Stimulated activated CD4-positive, alpha-beta T cell treated with anti-CD3 and anti-CD28 coated beads, Interleukin-4, amount 100 ng/mL, for 1 hour (primary cell): ENCODE results near the gene MED7.
"Not testable (repeated sequence)": the region's sequence is repeated elsewhere in the genome, so short reads cannot be mapped to it uniquely, and the experiment has no call there.

Experiments
- DNase-seq: peaks from one replicate; pipeline ENCODE4 v3.0.0-alpha.2; 2020

The MED7 gene, protein sequence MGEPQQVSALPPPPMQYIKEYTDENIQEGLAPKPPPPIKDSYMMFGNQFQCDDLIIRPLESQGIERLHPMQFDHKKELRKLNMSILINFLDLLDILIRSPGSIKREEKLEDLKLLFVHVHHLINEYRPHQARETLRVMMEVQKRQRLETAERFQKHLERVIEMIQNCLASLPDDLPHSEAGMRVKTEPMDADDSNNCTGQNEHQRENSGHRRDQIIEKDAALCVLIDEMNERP

DNA sequence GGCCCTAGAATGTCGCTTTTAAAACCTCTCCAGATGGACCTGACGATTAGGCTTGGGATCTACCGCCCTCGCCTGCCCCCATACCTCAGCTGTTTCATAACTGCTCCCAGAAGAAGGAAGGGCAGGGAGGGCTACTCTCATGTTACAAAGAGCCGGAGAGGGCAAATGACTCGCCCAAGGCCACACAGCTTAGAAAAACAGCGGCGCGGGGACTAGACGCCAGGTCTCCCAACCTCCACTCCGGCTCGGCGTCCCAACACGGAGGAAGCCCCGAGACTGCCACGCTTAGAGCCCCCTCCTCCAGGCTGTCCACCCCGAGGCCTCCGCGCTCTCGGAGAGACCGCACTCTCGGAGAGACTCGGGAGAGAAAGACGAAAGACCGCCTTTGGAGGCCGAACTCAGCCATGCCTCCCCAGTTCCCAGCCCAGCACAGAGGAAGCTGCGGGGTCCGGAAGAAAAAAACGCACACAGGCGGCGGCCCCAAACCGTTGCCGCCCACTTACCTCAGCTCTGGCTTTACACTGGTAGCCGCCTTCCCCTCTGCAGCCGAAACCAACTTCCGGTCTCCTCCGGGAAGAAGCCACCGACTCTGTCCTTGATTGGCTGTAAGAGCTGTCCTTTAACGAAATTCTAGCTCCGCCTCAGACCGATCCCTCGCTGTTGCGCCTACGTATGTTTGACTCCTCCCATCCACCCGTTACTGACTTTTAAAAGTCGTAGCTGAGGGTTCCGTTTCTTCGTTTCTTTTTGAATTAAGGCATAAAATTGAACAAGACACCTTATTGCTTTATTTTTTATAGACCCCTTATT is at the start of gene MED7:
MED7 (minus strand) TSS at position 549 of the 810 bp plus-strand sequence. CDS start 3,434 bp downstream, outside the sequence.
- peak; percentile 82 for DNase-seq

DNA sequence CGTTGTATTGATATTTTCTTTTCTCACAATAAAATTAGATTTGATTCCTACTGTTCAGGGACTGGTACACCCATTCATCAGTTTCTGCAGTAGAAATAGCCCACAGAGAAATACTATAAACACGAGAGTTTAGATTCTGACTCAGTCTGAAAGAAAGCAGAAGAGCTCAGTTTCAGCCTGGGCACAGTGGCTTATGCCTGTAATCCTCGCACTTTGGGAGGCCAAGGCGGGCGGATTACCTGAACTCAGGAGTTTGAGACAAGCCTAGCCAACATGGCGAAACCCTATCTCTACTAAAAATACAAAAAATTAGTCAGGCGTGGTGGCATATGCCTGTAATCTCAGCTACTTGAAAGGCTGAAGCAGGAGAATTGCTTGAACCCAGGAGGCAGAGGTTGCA is 46.6 kb upstream of the MED7 start:
- DNase-seq = peak; percentile 54

DNA sequence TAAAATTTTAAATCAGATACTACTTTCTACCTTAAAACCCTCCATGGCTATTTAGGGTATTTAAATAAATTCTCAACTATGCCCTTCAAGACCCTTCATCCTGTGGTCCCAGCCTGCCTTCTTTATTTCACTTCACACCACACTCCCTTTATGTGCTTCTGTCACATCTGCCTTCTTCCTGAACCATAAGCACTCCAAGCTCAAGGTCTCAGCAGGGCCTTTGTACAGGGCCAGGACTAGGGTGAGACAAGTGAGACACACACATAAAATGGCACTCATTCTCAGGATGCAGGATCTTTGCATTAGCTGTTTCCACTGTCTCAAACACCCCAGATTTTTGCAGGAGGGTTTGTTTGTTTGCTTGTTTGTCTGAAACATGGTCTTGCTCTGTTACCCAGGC is 45.6 kb upstream of the MED7 start:
- no peak for DNase-seq

DNA sequence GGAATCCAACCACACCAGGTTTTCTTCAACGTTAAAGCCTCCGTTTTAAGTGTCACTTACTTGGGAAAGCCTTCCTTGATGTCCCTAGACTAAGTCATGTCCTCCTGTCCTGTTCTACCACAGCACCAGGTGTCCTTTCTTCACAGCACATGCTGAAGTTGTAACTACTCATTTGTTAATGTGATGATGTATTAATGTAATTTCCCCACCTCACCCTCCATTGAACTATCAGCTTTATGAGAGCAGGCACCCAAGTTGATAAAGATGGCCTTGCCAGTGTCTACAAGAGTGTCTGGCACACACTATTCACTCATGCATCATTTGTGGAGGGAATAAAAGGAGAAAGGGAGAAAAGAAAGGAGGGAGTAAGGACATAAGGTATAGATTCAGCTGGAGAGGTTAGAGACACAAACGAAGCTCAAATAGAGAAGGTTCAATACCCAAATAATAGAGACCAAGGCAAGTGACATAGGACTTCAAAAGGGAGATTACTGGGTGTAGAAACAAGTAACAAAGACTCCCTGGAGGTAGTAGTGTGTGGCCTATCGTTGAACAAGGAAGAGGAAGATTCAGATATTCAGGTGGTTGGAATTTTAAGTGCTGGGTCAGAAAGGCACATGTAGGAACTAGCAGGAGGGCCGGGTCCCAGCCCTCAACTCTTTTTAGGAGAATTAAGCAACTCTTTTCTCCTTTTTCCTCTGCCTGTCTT is 44.5 kb upstream of the MED7 start:
- no peak for DNase-seq

DNA sequence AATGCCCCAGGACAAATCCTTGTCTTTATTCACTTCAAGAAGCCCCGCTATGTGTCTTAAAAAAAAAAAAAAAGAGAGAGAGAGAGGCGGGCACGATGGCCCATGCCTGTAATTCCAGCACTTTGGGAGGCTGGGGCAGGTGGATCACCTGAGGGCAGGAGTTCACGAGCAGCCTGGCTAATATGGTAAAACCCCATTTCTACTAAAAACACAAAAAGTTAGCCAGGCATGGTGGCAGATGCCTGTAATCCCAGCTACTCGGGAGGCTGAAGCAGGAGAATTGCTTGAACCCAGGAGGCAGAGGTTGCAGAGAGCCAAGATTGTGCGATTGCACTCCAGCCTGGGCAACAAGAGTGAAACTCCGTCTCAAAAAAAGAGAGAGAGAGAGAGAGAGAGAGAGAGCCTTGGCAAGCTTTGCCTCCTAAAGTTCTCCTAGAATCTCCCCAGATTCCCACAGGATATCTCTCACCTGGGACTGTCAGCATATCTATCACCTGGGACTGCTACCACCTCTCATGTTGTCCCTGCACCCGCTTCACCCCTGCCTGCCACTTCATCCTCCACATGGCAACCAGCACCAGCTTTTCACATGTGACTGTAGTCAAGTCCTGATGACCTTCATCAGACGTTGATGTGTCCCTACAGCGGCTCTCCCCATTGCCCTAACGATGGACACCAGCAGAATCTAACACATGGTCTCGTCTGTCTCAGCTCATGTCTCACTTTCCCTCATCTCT is 43.8 kb upstream of the MED7 start:
- no peak for DNase-seq

DNA sequence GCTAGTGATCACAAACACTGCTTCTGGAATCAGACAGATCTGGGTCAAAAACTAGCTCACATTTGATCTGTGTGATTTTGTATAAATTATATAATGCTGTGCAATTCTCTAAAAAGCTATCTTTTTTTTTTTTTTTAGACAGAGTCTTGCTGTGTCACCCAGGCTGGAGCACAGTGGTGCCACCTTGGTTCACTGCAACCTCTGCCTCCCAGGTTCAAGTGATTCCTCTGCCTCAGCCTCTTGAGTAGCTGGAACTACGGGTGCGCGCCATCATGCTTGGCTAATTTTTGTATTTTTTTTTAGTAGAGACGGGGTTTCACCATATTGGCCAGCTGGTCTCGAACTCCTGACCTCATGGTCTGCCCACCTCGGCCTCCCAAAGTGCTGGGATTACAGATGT is 42.5 kb upstream of the MED7 start:
- not testable (repeated sequence) for DNase-seq

DNA sequence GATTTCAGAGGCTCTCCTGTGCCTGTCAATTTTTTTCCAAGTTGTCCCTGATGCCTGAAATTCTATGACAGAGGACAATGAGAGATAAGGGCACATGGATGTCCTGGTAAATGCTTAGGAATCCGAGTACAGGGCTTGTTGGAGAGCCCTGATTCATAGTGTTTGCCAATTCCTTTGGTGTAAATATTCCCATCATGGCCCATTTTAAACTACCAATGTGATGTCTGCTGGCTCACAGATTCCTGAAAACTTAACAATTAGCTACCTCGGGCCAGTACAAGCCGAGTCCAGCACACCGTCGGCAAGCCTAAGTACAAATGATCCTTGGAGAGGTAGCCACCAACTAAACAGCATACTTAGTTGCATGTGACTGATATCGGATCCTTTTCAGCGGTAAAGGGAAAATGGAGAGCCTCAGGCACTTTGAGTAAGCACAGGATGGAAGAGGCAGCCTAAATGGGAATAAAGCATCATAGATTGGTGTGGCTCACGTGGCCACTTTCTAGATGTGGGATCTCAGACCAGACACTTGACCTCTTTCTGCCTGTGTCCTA is 41.5 kb upstream of the MED7 start:
- no peak for DNase-seq

DNA sequence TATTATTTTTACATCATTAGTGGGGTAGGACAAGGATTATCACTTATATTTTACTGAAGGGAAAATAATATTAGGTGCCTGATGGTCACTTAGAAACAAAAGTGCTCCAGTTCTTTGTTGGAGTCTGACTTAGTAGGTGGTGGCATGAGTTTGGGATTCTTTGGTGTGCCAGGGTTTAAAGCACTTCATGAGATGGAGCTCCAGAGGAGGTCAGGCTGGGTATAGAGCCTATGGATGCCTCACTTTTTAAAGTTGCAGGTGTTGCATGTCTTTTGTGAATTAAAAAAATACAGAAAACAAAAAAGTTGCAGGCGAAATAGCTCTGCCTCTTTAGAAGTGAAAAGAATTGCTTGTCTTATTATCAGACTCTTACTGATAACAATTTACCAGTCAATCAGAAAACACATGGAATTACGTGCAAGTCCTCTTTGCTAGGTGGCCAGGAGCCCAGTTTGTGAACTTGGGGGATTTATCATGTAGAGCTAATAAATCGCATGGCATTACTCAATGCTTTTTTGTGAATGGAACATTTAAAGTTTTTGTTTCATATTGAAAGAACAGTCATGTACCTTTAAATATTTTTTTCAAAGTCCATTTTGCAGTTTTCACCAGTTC is 39.6 kb upstream of the MED7 start:
- no peak for DNase-seq

DNA sequence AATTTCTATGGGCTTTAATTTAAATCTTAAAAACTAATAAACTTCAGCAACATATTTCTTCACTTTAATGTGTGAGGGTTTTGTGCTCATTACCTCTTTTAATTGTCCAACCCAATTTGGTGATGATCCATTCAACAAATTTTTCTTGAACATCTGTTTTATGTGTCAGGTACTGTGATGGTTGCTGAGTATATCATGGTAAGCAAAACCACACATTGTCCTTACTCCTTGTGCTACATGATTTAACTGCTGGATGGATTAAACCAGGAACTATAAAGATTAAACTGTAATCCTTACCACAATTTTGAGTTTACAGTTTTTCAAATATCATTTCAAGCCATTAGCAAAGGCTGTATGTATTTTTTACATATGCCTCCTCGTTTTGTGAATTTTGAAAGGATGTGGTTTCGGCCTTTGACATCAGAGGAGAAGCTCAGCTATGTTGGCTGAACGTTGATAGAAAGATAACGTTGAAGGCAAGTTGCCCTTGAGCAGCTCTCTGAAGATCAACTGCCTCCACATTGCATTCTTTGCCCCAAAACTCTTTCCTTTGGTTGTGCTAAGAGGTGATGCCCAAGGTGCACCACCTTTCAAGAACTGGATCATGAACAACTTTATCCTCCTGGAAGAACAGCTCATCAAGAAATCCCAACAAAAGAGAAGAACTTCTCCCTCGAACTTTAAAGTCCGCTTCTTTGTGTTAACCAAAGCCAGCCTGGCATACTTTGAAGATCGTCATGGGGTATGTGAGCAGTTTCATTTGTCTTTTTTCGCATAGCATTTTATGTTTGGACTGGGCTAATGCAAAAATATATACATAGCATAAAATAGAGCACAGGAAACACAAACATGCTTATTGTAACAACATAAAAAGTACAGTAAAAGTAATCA is 38.0 kb upstream of the MED7 start, which contains the start of gene ITK:
ITK (plus strand) TSS at position 467 of the 891 bp plus-strand sequence; CDS start at position 605, 138 bp downstream.
- DNase-seq = no peak

DNA sequence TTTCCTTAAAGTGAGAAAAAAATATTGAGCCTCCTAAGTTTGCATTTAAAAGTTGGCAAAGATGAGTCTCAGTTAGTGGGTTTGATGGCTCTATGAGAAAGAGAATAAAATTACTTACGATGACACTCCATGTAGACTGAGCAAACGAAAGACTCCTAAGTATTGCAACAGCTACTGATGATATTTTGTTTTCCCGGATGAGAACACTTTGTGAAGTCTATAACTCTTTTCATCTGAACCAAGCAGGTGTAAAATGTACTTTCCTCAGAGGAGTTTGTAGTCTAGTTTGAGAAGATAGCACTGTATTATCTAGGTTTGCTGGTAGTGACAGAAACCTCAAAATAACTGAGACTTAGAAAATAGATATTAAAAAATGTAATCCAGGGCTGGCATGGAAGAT is 36.3 kb upstream of the MED7 start:
- no peak for DNase-seq

DNA sequence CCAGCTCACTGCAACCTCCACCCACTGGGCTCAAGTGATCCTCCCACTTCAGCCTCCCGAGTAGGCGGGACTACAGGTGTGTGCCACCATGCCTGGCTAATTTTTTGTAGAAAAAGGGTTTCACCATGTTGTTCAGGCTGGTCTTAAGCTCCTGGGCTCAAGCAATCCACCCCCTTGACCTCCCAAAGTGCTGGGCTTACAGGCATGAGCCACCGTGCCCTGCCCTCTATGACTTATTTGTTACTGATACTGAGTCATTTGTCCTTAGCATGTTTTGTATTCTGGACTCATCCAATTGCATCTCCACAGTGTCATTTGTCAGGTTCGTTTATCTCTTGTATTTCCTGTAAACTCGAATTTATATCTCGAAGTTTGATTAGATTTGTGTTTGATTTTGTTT is 35.3 kb upstream of the MED7 start:
- DNase-seq = no peak

DNA sequence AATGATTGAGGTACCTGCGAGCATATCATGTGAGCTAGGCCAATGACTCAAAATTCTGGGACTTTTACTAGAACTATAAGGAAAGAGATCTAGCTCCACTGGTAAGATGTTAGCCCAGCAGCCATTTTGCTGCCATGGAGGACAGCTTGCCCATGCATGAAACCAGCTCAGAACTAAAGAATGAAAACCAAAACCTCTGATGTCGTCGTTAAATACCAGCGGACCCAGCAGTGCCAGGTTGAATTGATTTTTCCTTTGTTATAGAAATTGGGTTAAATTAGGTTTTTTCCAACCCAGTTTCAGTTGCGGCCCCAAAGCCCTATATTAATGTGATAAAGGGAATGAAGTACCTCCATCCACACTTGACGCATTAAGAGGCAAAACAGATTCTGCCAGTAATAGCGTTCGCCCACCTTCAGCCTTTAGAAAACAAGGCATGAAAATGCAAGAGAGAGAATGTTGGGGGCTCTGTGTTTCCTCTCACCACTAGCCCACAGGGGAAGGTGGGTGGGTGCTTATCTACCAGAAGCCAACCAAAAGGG is 32.5 kb upstream of the MED7 start:
- no peak for DNase-seq

DNA sequence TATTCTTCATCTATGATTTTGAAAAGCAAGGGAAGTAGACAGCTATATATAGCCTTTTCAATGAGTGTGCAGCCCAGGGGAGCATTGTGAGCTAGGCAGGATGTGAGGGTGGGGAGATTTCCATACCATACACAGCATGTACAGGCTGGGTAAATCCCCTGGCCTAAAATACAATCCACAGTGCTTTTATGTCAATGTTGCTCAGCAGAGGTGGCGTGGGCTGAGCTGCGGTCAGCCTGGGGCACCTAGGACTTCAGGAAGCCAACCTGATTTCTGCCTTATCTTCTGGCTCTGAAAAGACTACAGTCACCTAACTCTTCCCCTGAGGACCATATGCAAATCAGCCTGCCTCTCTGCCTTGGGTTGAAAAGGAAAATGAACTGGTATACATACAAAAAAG is 29.7 kb upstream of the MED7 start:
- peak; percentile 88 for DNase-seq

DNA sequence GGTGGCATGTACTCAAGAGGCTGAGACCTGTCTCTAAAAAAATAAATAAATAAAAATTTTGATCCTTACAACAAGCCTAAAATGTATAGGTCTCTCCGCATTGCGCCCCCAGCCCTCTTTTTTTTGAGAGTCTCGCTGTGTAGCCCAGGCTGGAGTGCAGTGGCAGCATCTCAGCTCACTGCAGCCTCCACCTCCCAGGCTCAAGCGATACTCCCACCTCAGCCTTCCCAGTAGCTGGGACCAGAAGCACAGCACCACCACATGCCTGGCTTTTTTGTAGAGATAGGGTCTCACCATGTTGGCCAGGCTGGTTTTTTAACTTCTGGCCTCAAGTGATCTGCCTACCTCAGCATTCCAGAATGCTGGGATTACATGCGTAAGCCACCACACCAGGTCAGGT is 25.6 kb upstream of the MED7 start:
- no peak for DNase-seq

DNA sequence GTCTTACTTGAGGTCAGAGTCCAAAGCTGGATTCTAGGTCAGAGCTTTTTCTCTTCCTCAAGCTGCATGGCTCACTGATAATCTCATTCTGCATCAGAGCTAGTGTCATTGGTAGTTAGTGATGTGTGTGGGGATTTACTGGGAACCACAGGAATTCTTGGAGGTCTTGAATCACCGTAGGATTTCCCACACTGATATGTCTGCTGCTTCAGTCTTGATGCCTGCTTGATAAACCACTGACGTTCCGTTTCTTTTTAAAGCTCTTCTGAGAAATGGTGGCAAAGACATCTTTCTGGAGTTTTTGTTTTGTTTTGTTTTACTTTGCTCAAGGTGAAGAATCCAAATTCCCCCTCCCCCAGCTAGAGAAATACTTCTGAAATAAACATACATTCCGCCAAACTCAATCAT is 24.6 kb upstream of the MED7 start:
- no peak for DNase-seq

DNA sequence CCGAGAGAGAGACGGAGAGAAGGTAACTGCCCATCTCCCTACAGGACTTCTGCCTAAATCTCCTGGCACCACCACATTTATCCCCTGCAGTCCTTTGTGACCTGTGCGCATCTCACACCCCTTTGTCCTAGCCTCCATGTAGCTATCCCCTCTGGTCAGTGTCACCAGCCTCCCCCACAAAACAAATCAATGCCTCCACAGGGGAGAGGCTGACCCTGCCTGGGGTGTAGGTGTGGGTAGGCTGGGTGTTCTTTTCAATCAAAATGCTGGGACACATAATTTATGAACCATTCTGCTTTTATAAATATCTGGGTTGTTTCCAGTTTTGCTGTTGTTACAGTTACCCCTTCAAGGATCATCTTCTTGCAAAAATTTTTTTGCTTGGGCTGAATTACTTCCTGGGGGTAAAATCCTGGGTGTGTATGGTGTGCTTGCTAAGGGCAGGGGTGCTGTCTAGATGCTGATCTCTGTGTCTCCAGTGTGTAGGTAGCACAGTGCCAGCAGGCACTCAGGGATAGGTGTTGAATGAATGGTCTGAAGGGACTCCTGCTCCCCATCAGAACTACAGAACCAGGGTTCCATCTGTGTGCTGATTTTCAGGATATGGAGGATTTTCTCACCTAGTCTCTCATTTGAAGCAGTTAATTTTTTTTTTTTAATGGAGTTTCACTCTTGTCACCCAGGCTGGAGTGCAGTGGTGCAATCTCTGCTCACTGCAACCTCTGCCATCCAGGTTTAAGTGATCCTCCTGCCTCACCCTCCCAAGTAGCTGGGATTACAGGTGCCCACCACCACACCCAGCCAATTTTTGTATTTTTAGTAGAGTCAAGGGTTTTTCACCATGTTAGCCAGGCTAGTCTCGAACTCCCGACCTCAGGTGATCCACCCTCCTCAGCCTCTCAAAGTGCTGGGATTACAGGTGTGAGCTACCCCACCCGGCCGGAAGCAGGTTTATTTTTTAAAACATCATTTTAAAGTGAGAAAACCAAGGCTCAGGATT is 23.8 kb upstream of the MED7 start, which contains the start of gene GARIN3:
GARIN3 (minus strand) TSS at position 51 of the 1,000 bp plus-strand sequence. CDS start 96 bp downstream, outside the sequence.
- no peak for DNase-seq

DNA sequence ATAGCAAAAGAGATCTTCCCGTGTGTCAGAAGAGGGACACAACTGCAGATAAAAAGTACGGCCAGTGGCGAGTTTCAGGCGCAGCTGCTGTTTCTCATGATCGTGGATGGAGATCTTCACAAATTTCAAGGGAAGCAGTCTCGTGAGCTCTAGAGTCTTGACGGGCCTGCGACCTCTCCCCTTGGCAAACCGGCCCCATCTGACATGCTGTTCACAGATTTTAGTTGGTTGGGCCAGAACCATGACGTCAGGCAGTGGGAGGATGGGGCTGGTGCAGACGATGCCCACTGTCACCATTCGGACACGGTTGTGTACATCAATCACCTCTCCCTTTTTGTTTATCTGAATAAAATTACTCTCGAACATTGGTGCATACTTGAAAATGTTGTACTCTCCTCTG is 23.0 kb upstream of the MED7 start:
- no peak for DNase-seq

DNA sequence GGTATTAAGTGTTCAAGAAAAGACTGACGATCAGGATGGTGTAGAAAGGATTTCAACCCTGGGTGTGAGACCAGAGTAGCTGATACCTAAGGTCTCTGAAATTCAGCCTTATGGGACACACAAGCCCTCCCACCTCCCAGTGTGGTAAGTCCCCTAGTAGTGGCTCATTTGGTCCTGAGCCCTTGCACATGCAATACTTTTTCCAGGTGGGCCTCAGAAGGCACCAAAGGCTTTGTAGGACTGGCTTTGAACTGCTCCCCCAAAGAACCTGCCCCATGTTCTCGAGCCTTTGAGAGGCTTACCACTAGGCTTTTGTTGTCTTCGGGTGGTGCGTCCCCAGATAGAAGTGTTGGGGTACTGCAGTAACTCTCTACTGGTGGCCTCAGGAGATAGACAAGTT is 22.6 kb upstream of the MED7 start:
- no peak for DNase-seq

DNA sequence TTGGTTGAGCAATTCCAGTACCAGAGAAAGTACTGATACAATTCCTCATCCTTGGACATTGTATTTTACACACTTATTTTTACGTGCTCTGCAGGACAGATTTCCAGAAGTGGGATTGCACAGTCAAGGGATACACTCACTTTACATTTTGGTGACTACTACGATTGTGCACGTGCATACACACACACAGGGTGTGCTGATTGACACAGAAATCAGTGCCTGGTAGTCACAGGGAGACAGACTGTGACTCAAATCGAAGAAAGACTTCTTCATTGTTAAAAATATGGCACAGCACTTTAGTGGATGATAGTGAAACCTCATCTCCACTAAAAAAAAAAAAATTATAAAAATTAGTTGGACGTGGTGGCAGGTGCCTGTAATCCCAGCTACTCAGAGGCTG is 21.9 kb upstream of the MED7 start:
- DNase-seq = no peak
